ENCODE measurements around the gene EMILIN2.

- TF ChIP-seq CTCF (IDR thresholded peaks at IDR 0.05) (no peak), POLR2A (IDR thresholded peaks at IDR 0.05; ENCODE audit: low read depth) (no peak), POLR2AphosphoS5 (IDR thresholded peaks at IDR 0.05) (no peak), EP300 (IDR thresholded peaks at IDR 0.05) (no peak)
These were observed 25.1 kb upstream of the EMILIN2 start for GRCh38 chr18:2821695-2822094.
